Activated T-cell treated with anti-CD3 and anti-CD28 coated beads for 1 hour (primary cell): ENCODE measurements around the gene FLG2.
"Not testable (repeated sequence)": the region's sequence is repeated elsewhere in the genome, so short reads cannot be mapped to it uniquely, and the experiment has no call there.

Experiments
- DNase-seq: peaks from one replicate; pipeline ENCODE4 v3.0.0-alpha.2; 2020; ENCODE audit warnings: low read depth

FLG2 gene

GRCh38 chr1:152312169-152312568 lies 47.6 kb downstream of the FLG2 start:
- not testable (repeated sequence) for DNase-seq

DNA sequence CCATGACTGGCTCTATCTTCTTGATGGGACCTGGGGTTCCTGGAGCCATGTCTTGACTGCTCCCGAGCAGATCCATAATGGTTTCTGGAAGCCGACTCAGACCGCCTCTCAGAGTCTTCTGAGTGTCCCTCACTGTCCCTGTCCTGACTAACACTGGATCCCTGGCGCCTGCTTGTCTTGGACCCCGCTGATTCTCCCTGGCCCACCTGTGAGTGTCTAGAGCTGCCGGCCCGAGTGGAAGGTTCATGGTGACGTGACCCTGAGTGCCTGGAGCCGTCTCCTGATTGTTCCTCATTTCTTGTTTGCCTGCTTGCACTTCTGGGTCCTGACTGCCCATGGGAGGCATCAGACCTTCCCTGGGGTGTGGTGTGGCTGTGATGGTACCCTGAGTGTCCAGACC lies 49.9 kb downstream of the FLG2 start:
- no peak for DNase-seq

- DNase-seq: not testable (repeated sequence)
These were observed 50.4 kb downstream of the FLG2 start for GRCh38 chr1:152309320-152309901.

- not testable (repeated sequence) for DNase-seq
These were observed 51.0 kb downstream of the FLG2 start for GRCh38 chr1:152308758-152309157.

DNA sequence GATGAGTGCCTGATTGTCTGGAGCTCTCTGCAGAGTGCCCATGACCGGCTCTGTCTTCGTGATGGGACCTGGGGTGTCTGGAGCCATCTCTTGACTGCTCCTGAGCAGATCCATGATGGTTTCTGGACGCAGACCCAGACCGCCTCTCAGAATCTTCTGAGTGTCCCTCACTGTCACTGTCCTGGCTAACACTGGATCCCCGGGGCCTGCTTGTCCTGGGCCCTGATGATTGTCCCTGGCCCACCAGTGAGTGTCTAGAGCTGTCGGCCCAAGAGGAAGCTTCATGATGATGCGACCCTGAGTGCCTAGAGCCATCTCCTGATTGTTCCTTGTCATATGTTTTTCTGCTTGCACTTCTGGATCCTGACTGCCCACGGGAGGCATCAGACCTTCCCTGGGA lies 51.8 kb downstream of the FLG2 start:
- not testable (repeated sequence) for DNase-seq

GRCh38 chr1:152306123-152306522 lies 53.7 kb downstream of the FLG2 start:
- DNase-seq: not testable (repeated sequence)

GRCh38 chr1:152304773-152305172 lies 55.0 kb downstream of the FLG2 start:
- DNase-seq: not testable (repeated sequence)

DNA sequence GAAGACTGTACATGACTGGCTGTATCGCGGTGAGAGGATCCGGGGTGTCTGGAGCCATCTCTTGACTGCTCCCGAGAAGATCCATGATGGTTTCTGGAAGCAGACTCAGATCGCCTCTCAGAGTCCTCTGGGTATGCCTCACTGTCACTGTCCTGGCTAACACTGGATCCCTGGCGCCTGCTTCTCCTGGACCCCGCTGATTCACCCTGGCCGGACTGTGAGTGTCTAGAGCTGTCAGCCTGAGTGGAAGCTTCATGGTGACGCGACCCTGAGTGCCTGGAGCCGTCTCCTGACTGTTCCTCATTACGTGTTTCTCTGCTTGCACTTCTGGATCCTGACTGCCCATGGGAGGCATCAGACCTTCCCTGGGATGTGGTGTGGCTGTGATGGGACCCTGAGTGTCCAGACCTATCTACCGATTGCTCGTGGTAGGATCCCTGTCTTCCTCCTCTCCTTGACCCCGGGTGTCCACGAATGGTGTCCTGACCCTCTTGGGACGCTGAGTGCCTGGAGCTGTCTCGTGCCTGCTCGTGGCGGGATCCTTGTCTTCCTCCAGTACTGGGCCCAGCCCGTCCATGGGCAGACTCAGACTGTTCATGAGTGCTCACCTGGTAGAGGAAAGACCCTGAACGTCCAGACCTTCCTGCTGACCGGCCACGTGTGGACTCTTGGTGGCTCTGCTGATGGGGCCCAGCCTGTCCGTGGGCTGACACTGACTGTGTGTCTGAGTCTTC lies 56.5 kb downstream of the FLG2 start:
- not testable (repeated sequence) for DNase-seq
